ENCODE measurements around the gene PDIA4.

GRCh38 chr7:149022756-149023360, 5.4 kb downstream of the PDIA4 start:
- no peak for TF ChIP-seq CTCF (IDR thresholded peaks at IDR 0.05; ENCODE audit: low read length)
- no peak for TF ChIP-seq EZH2 (IDR thresholded peaks at IDR 0.05; ENCODE audit: borderline replicate concordance, low read length)

Data from OCI-LY1 (cell line).